GM12878 (cell line): ENCODE measurements around the gene COL18A1. TPM values are rescaled to one million over a fixed set of nuclear protein-coding genes. Genes with fewer than 3 reads are reported as not detected.

Experiments used
- ATAC-seq: fragments of 200-7000 bp; cut with Tn5 transposase; 3 replicates; pipeline ENCODE4 v1.9.1; 2020; ENCODE audit warnings: mild to moderate bottlenecking, moderate library complexity
- BruUV-seq: library from RNA; stranded (reverse); fragments of 400-500 nt; replicated peaks from 2 replicates; lab custom pipeline; 2021; lab: Mats Ljungman, UMichigan
- CTCF ChIA-PET: fragments of 300-600 bp; sonication (Branson Sonifier 250); formaldehyde crosslinking; extraction: SDS; loops from one replicate; lab custom pipeline; 2021; ENCODE audit warnings: inconsistent platforms; lab: Yijun Ruan, JAX
- POLR2A ChIA-PET: fragments of 350-600 bp; formaldehyde crosslinking; extraction: SDS; loops from one replicate; lab custom pipeline; 2021; ENCODE audit warnings: inconsistent platforms; lab: Charles Lee
- RAD21 ChIA-PET: fragments of 300-600 bp; sonication (Branson Sonifier 250); formaldehyde crosslinking; loops from one replicate; lab custom pipeline; 2023; ENCODE audit warnings: antibody characterized with exemption; ENCODE audit not compliant: unreplicated experiment; lab: Charles Lee
- SMC1A ChIA-PET: fragments of 300-600 bp; sonication (Branson Sonifier 250); formaldehyde crosslinking; loops from one replicate; lab custom pipeline; 2023; ENCODE audit not compliant: unreplicated experiment, uncharacterized antibody; lab: Charles Lee
- DNase-seq: peaks from one replicate; pipeline ENCODE4 v3.0.0-alpha.2; 2011; ENCODE audit warnings: low read depth, low spot score
- FAIRE-seq: peaks from 3 replicates; lab custom pipeline; 2011; peaks lifted over from hg19 to GRCh38; lab: Jason Lieb, UNC
- H2AFZ ChIP-seq: 2 replicates; pipeline ENCODE4 v1.6.0; 2011; ENCODE audit warnings: low read depth, low read length, control low read depth; ENCODE audit not compliant: control insufficient read depth
- H3K27ac ChIP-seq: 2 replicates; pipeline ENCODE4 v1.5.1; 2011; ENCODE audit warnings: control low read depth; ENCODE audit not compliant: control insufficient read depth, insufficient read depth
- H3K27me3 ChIP-seq, 2 experiments: replicated peaks in 1 of 2; 2 replicates each; pipeline versions ENCODE4 v1.6.0 to v1.6.1; 2011; ENCODE audit warnings: low read length in 1 of 2; ENCODE audit not compliant: control insufficient read depth in 2 of 2, insufficient read depth in 2 of 2
- H3K36me3 ChIP-seq, 2 experiments: 2 replicates each; pipeline ENCODE4 v1.5.1; 2011; ENCODE audit warnings: low read length in 1 of 2; ENCODE audit not compliant: control insufficient read depth in 2 of 2, insufficient read depth in 2 of 2
- H3K4me1 ChIP-seq: 2 replicates; pipeline ENCODE4 v1.6.1; 2011; ENCODE audit warnings: mild to moderate bottlenecking, low read length, moderate library complexity, mixed read lengths; ENCODE audit not compliant: control insufficient read depth, insufficient read depth
- H3K4me2 ChIP-seq: 2 replicates; pipeline ENCODE4 v1.6.0; 2011; ENCODE audit warnings: control low read depth; ENCODE audit not compliant: control insufficient read depth, insufficient read depth
- H3K4me3 ChIP-seq: fragments of 200-600 bp; sonication (generic); 2 replicates; pipeline ENCODE4 v1.5.1; 2016
- H3K79me2 ChIP-seq: 2 replicates; pipeline ENCODE4 v1.6.0; 2011; ENCODE audit warnings: low read length; ENCODE audit not compliant: control insufficient read depth, insufficient read depth
- H3K9ac ChIP-seq: 2 replicates; pipeline ENCODE4 v1.8.0; 2011; ENCODE audit warnings: low read length, control low read depth, mixed read lengths; ENCODE audit not compliant: control insufficient read depth, insufficient read depth
- H3K9me3 ChIP-seq: replicated peaks from 3 replicates; pipeline ENCODE4 v1.5.1; 2011; ENCODE audit warnings: mild to moderate bottlenecking, low read length; ENCODE audit not compliant: control insufficient read depth, insufficient read depth
- H4K20me1 ChIP-seq: 2 replicates; pipeline ENCODE4 v1.6.0; 2011; ENCODE audit not compliant: control insufficient read depth, insufficient read depth
- NFXL1 ChIP-seq: fragments of 450-650 bp; IDR thresholded peaks from 2 replicates; pipeline ENCODE4 v1.6.1; 2017; ENCODE audit warnings: antibody characterized with exemption, mild to moderate bottlenecking, borderline replicate concordance
- NR2C1 ChIP-seq: fragments of 450-650 bp; IDR thresholded peaks from 2 replicates; pipeline ENCODE4 v1.6.1; 2017; ENCODE audit warnings: antibody characterized with exemption, mild to moderate bottlenecking, moderate library complexity
- SPI1 ChIP-seq: IDR thresholded peaks from 2 replicates; pipeline ENCODE4 v1.6.1; 2011; ENCODE audit warnings: low read depth, mild to moderate bottlenecking, low read length, moderate library complexity, borderline replicate concordance; ENCODE audit not compliant: insufficient read depth
- ZNF217 ChIP-seq: fragments of 450-650 bp; IDR thresholded peaks from 2 replicates; pipeline ENCODE4 v1.6.1; 2017; ENCODE audit warnings: antibody characterized with exemption, mild to moderate bottlenecking
- ZSCAN29 ChIP-seq: fragments of 450-650 bp; IDR thresholded peaks from 2 replicates; pipeline ENCODE4 v1.6.1; 2017; ENCODE audit warnings: mild to moderate bottlenecking, moderate library complexity
- WGBS: methylation state at CpG from one replicate; pipeline ENCODE4 v1.1.6; 2016; ENCODE audit warnings: low lambda C conversion rate; ENCODE audit not compliant: insufficient replicate concordance, insufficient coverage; ENCODE audit errors: missing lambda C conversion rate; 5-methylcytosine and 5-hydroxymethylcytosine counted together
- in situ Hi-C: fragments of 300-500 bp; cut with MboI; formaldehyde crosslinking; loops from 9 replicates; pipeline ENCODE4 v1.14.3; 2018; ENCODE audit warnings: mixed read lengths
- intact Hi-C: fragments of 100-400 bp; cut with micrococcal nuclease; formaldehyde crosslinking; loops from one replicate; pipeline ENCODE4 v1.14.2; 2022; ENCODE audit not compliant: unreplicated experiment
- polyA plus RNA-seq, 11 experiments: library from polyadenylated mRNA; depleted of rRNA in 4 of 11; unstranded in 6 of 11; stranded (reverse) in 5 of 11; fragments of >200 nt; fragmentation: Nextera tagmentation in 4 of 11; fragmentation: Illumina TruSeq in 1 of 11; extraction: Ambion mirVana in 4 of 11; extraction: Trizol in 1 of 11; gene quantifications; 1 replicate in 1 of 11; 2 replicates in 10 of 11; pipeline versions ENCODE4 v1.2.1 to v1.2.3, GENCODE V29; 2011 to 2016; ENCODE audit warnings: inconsistent platforms in 2 of 11, missing spikeins in 2 of 11, low read depth in 1 of 11
- total RNA-seq, 4 experiments: library from RNA; depleted of rRNA in 3 of 4; stranded (reverse); fragments of >200 nt in 3 of 4; fragmentation: Illumina TruSeq in 1 of 4; extraction: Trizol in 1 of 4; gene quantifications; 2 replicates each; pipeline versions ENCODE4 v1.2.1 to v1.2.3, GENCODE V29; 2013 to 2021
- TF ChIP-seq, protein P1 (sequence below): IDR thresholded peaks from 2 replicates; pipeline ENCODE4 v1.6.1; 2011; ENCODE audit warnings: mild to moderate bottlenecking, low read depth, low read length, moderate library complexity; ENCODE audit not compliant: insufficient replicate concordance

Gene COL18A1
- total and polyA plus RNA-seq, 10 of the 15 experiments (the other 5 are each of a cell fraction or from before 2014, with no cell fraction given) = under 0.01 to 0.49 (median 0.09) TPM; not detected in 3

DNA sequence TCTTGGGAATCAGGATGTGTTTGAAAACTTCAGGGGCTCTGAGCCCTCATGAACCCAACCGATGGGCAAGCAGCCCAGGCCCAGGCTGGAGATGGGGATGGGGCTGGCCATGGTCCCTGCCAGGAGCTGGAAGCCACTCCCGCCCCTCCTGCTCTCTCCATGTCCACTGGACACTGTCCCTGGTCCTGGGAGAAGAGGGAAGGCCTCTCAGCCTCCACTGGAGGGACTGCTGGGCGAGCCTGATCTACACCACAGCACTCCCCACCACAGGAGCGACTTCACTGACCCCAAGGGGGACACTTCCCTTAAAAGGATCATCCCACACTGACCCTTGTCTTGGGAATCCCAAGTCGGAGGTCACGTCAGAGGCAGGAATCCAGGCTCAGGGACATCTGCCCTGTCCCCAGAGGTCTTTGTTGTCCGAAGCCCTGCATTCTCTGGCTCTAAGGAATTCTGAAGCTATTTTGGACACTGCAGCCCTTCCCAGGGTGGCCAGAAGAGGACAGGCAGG is 16.9 kb upstream of the COL18A1 start (continued):
- TF ChIP-seq NFXL1 (no peak), NR2C1 (no peak), ZNF217 (no peak), ZSCAN29 (no peak)
- TF ChIP-seq, protein P1, sequence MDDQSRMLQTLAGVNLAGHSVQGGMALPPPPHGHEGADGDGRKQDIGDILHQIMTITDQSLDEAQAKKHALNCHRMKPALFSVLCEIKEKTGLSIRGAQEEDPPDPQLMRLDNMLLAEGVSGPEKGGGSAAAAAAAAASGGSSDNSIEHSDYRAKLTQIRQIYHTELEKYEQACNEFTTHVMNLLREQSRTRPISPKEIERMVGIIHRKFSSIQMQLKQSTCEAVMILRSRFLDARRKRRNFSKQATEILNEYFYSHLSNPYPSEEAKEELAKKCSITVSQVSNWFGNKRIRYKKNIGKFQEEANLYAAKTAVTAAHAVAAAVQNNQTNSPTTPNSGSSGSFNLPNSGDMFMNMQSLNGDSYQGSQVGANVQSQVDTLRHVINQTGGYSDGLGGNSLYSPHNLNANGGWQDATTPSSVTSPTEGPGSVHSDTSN = no peak

DNA sequence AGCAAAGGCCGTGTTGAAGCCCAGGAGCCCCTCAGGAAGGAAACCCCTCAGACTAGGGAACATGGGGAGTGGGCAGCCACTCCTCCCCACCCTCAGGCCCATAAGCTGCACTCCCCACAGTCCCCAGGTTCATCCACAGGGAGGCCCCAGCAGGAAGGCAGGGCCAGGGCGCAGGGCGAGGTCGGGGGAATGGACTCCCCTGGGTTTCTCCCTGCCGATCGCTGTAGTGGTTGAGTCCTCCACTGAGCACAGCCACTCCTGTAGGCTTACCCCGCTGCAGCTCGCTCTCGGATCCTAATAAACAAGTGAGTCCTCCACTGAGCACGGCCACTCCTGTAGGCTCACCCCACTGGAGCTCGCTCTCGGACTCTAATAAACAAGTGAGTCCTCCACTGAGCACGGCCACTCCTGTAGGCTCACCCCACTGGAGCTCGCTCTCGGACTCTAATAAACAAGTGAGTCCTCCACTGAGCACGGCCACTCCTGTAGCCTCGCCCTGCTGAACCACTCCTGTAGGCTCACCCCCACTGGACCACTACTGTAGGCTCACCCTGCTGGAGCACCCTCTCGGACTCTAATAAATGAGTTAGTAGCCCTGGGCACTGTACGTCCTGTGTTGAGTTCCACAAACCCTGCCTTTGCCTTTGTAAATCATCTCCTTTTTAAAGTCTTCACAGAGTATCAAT is 16.2 kb upstream of the COL18A1 start:
- 49% methylated on average over 19 of the region's 19 CpGs for WGBS
- in situ Hi-C loops = no loop called here
- no peak for FAIRE-seq

More for the DNA sequence above, 16.2 kb upstream of the COL18A1 start:
- intact Hi-C loops = no loop called here
- BruUV-seq = no TSS peak
- Histone ChIP-seq H3K27ac (no peak overlapping the region), H2AFZ (no peak overlapping the region), H3K36me3 (no peaks in the 10 kb centered on the region), H3K9me3 (no peaks in the 10 kb centered on the region), H3K27me3 (peaks cover 2 to 5% of the 10 kb centered on the region in 2 experiments; a peak in 2 of 4 replicates), H3K9ac (no peak overlapping the region), H4K20me1 (no peaks in the 10 kb centered on the region), H3K4me2 (no peak overlapping the region), H3K4me1 (no peaks in the 10 kb centered on the region), H3K79me2 (no peaks in the 10 kb centered on the region), H3K4me3 (no peak overlapping the region)
- CTCF ChIA-PET = no interaction called here
- SMC1A ChIA-PET = no interaction called here
- POLR2A ChIA-PET = no interaction called here
- no peak for TF ChIP-seq SPI1
- DNase-seq = no peak
- ATAC-seq = no peak
- RAD21 ChIA-PET = no interaction called here
